NCI-H82 (cell line): ENCODE data around the gene POU2AF1.

Experiments used
- DNase-seq: peaks from one replicate; lab custom pipeline; 2025; lab: John Stamatoyannopoulos, UW

POU2AF1 gene

DNA sequence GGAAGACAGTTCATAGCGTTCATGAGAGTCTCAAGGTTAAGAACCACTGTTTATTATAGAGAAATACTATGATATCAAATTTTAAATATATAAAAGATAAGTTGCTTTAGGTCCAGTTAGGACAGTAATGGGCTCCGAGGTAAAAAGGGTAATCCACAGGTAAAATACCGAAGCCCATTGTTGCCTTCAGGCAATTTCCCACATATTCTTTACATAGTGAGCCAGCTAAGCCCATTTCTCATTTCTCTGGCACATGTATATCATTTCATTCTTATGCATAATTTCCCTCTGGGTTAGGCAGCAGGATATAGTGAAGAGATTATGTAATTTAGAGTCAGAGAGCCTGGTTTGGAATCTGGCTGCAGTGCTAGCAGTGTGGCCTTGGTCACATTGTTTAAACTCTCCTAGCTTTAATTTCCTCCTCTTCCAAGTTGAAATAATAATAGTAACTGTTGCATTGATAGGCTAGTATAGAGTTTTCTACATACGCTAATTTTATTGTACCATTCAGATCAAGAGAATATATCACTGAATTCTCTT, 7.6 kb upstream of the POU2AF1 start:
- DNase-seq, result no peak

GRCh38 chr11:111384494-111384893, 5.4 kb upstream of the POU2AF1 start:
- no peak for DNase-seq

- DNase-seq, result no peak
Measured at GRCh38 chr11:111382451-111382850, 3.4 kb upstream of the POU2AF1 start.

GRCh38 chr11:111379602-111380136, 594 bp upstream of the POU2AF1 start:
- no peak for DNase-seq

DNA sequence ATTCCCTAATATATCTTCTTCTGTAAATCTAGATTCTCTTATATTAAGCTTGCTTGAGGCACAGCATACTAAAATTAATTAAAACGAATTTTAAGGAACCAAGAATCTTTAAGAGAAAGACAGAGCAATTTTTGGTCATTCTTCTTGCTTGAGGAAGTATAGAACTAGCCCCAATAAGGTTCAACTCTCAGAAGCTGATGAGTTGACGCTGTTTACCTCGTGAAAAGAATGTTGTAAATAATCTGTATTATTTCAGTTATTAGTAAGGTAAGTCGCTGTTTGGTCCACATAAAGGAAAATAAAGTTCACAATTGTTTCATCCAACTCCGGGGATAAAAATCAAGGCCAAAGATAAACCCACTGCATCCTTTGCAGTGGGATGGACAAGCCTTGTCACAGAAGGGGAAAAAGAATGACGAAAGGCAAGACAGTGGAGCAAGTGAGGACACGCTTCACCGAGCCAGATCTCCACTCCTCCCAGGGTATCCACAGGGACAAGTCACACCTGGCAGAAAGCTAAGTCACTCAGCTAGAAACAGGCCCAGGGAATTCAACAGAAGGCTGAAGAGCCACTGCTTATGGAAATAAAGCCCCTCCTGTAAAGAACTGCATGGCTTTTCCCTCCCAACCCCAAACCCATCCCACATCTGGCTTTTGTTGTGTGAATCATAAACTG, 752 bp downstream of the POU2AF1 start:
- no peak for DNase-seq

GRCh38 chr11:111376181-111376871, 2.7 kb downstream of the POU2AF1 start:
- DNase-seq, result no peak

DNA sequence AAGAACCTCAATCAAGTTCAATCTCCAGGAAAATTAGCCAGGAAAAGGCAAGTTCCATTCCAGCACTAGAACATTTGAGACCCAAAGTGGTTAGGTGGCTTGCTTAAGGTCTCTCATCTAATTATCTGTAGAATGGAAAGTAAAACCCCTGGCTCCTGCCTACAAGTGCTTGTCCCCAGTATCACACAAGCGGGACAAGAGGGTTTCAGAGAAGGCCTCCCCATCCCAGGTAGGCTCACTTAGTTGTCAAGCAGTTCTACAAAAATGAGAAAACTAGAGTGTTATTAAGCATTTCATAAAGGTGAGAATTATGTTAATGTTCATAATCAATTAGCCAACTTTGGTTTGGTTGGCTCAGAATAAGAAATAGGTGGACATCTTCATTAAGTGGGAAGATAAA, 5.5 kb downstream of the POU2AF1 start:
- DNase-seq, result no peak

GRCh38 chr11:111372538-111372937, 6.5 kb downstream of the POU2AF1 start:
- DNase-seq, result no peak

DNA sequence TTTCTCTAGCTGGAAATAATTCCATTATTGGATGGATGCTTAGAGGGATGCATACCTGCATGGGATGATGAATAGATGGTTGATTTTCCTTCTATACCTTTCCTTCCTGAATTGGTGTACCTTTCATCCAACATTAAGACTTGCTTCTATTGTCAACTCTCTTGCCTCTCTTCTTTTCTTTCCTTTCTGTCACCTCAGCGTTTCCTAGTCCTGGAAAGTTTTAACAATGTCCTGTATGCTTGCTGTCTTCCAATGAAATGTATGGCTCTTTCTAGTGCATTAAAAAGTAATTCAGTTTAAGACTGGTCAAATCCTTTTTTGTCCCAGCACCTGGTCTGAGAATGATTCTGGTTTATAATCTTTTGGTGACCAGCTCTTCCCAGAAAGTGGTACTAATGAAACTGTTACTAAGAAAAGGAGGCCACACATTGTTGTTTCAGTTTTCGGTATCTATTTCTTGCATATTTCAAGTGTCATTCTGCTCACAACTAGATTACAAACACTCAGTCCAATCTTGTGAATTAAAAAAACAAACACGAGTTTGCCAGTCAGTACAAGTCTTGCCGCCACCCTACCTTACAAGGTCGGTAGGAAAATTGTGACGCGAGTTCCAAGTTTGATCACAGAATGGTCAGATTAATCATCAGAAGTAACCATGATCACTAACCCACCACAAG, 8.0 kb downstream of the POU2AF1 start:
- DNase-seq, result no peak

- DNase-seq, result no peak
Measured at GRCh38 chr11:111370270-111370901, 8.7 kb downstream of the POU2AF1 start.

DNA sequence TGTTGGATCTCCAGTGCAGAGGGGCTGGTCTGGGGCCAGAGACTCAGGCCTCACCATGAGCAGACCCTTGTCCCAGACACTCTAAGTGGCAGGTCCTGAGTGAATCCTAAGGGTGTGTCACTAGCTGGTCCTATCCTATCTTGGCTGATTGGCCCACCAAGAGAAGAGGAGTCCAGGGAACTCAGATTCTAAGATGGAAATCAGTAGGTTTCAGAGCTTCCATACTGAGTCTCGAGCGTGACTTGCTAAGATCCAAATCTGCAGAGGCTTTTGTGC, 10.9 kb downstream of the POU2AF1 start:
- DNase-seq, result no peak

DNA sequence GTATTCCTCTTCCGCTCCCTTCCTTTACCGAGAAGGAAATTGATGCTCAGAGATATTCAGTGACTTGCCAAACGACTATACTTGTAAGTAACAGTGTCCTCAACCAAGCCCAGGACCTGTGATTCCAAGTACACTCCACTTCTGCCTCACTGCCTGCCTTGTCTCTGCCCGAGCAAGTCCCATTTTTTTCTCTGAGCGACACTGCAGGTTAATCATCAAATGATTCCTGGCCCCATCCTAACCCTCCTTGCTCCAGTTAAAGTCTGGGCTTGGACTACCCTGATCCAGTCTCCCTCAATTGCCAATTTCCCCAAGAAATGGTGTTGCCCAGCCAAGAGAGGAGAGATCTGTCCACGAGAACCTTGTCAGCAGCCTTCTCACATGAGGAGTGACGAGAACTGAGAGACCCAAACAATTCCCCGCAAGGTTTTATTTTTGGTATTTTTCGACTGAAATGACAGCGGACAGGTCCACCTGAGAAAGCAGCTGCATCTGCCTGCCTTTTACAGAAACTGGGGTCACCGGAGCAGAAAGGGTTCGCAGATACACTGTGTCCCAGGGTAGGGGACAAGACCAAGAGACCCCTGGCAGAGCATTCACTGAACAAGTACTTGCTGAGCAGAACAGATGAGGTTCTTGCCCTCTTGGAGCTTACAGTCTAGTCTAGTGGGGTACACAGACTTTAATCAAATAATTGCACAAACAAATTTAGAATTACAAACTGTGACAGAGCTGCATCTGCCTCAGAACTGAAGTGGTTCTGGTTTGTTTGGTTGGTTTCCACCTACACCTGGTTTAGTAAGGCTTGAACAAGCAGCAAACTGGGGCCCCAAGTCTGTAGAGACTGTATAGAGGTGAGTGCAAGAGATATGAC, 11.4 kb downstream of the POU2AF1 start:
- no peak for DNase-seq

DNA sequence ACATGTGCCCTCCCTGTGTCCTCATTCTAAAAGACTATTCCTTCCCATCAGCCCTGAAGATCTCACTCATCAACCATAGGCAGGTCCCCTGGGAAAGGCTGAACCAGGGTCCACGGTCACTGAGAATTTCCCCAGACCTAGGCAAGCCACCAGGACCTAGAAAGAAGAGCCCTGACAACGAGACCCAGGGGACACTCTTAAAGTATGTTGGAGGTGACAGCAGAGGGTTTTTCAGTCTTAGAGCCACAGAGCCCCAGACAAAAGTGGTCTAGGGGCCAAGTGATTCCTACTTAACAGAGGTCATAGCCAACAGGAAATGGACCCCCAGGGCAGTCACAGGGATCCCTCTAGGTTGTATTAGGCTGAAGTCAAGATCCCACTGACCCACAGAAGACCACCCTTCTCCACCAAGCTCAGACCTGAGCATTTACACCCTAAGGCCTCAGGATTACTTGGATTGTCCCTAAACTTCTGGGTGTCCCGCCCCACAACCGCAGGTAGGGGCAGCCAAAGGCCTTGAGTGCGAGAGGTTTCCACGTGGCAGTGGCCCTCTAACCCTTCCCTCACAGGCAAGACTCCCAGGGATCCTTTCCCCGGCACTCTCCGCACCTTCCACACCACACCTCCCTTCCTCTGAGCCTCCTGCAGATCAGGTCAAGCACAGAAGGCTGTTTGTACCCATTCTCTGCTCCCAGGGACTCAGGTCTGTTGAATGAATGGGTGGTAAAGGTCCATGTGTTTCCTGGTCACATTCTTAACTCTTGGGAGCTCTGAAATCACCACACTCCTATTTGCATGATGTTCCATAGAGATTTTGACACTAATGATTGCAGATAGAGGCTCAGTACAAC, 12.3 kb downstream of the POU2AF1 start:
- no peak for DNase-seq

DNA sequence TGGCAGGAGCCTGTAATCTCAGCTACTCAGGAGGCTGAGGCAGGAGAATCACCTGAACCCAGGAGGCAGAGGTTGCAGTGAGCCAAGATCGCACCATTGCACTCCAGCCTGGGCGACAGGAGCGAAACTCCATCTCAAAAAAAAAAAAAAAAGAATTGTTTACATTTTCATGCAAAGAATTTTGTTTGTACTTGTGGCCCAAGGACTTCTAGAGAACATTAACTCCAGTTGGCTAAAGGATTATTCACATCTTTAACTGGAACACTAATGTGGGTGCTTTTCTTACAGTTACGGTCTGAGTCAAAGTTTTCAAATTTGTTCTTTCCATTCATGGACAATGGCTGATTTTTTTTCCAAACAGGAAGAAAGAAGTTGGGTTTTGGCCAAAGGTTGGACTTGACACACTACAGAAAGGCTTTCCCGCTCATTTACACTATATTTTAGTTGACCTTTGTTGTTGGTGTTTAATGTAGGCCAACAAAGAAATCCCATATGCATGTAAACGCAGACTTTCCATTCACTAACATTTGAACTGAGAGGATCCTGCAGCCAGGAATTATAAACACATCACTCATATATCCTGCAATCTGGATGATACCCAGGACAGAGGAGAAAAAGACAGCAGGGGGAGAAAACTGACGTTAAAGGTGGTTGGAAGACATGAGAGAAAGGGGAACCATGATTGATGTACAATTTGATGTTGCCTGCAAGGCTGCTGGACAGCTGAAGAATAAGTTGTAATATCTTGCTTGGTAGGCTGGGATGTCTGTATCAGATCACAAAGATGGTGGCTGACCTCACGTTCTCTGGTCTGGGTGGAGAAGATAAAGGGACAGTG, 13.1 kb downstream of the POU2AF1 start:
- no peak for DNase-seq

- no peak for DNase-seq
Measured at GRCh38 chr11:111364503-111364902, 14.6 kb downstream of the POU2AF1 start.

GRCh38 chr11:111363985-111364384, 15.1 kb downstream of the POU2AF1 start:
- DNase-seq, result no peak

DNA sequence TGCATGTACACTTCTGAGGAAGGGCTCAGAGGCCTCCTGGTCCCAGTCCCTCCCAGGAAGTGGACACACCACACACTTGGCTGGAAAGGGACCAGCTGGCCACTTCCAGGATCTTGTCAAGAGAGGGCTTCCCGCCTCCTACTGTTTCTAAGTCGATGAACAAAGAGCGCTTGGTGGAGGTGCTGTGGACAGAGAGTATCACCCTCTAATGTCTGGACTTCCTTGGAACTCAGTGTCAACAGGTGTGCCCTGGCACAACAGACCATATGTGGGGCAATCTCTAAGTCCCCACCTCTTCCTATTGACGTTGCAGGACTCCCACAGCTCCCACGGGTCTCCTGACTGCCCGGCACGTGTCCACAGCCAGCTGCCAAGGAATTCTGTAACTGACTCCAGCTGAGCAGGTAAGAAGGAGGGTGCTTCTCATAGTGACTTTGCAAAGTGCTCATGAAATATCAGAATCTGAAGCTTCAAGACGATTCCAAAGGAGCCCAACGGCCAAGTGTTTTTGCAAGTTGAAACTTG, 16.1 kb downstream of the POU2AF1 start:
- no peak for DNase-seq

- DNase-seq, result no peak
Measured at GRCh38 chr11:111361874-111362273, 17.2 kb downstream of the POU2AF1 start.

GRCh38 chr11:111361052-111361801, 17.8 kb downstream of the POU2AF1 start:
- DNase-seq, result no peak
